Endothelial cell of umbilical vein (primary cell): ENCODE measurements around the gene BAMBI. TPM values are rescaled to one million over a fixed set of nuclear protein-coding genes. Genes with fewer than 3 reads are reported as not detected.

Experiments used
- BruUV-seq: library from RNA; stranded (reverse); fragments of 400-500 nt; replicated peaks from 2 replicates; lab custom pipeline; 2021; lab: Mats Ljungman, UMichigan
- CTCF ChIA-PET: fragments of 300-600, 350-600 bp; sonication (Branson Sonifier 250); formaldehyde crosslinking; loops from one replicate; lab custom pipeline; 2021; ENCODE audit warnings: antibody characterized with exemption, inconsistent platforms; lab: Charles Lee
- POLR2A ChIA-PET: fragments of 300-600, 350-600 bp; sonication (Branson Sonifier 250); formaldehyde crosslinking; loops from one replicate; lab custom pipeline; 2021; ENCODE audit warnings: antibody characterized with exemption, inconsistent platforms; lab: Charles Lee
- DNase-seq: peaks from one replicate; pipeline ENCODE4 v3.0.0-alpha.2; 2011; ENCODE audit warnings: low read depth, low spot score
- FAIRE-seq: peaks from 2 replicates; lab custom pipeline; 2011; peaks lifted over from hg19 to GRCh38; lab: Jason Lieb, UNC
- H2AFZ ChIP-seq: 2 replicates; pipeline ENCODE4 v1.6.0; 2012; ENCODE audit warnings: low read depth, low read length, control low read depth, inconsistent platforms
- H3K27ac ChIP-seq: 2 replicates; pipeline ENCODE4 v1.5.1; 2011; ENCODE audit warnings: low read depth, mild to moderate bottlenecking, control low read depth, low read length, moderate library complexity; ENCODE audit not compliant: insufficient read depth
- H3K27me3 ChIP-seq, 2 experiments: 2 replicates each; pipeline versions ENCODE4 v1.6.0 to v1.6.1; 2011; ENCODE audit warnings: low read length in 2 of 2, mixed read lengths in 1 of 2; ENCODE audit not compliant: control insufficient read depth in 2 of 2, insufficient read depth in 2 of 2
- H3K36me3 ChIP-seq, 2 experiments: 2 replicates in 1 of 2; 3 replicates in 1 of 2; pipeline ENCODE4 v1.5.1; 2011; ENCODE audit warnings: low read length in 2 of 2, mild to moderate bottlenecking in 1 of 2, moderate library complexity in 1 of 2; ENCODE audit not compliant: control insufficient read depth in 2 of 2, insufficient read depth in 2 of 2; ENCODE audit errors: extremely low read depth in 1 of 2
- H3K4me1 ChIP-seq: 3 replicates; pipeline ENCODE4 v1.5.1; 2011; ENCODE audit warnings: mild to moderate bottlenecking, low read length; ENCODE audit not compliant: control insufficient read depth, insufficient read depth; ENCODE audit errors: extremely low read depth
- H3K4me2 ChIP-seq: 2 replicates; pipeline ENCODE4 v1.6.1; 2011; ENCODE audit warnings: low read length, control low read depth, mixed read lengths; ENCODE audit not compliant: insufficient read depth
- H3K4me3 ChIP-seq, 3 experiments: fragments of 200-600 bp in 1 of 3; sonication (generic), shearing (Covaris generic) in 1 of 3; replicated peaks in 1 of 3; 2 replicates each; pipeline ENCODE4 v1.5.1; 2011 to 2016; ENCODE audit warnings: control low read depth in 3 of 3, low read length in 3 of 3, mild to moderate bottlenecking in 2 of 3, inconsistent platforms in 1 of 3, low read depth in 1 of 3, moderate library complexity in 1 of 3; ENCODE audit not compliant: insufficient read depth in 1 of 3
- H3K79me2 ChIP-seq: 2 replicates; pipeline ENCODE4 v1.6.0; 2012; ENCODE audit warnings: low read length, inconsistent platforms; ENCODE audit not compliant: control insufficient read depth, insufficient read depth
- H3K9ac ChIP-seq: replicated peaks from 2 replicates; pipeline ENCODE3; 2011; ENCODE audit warnings: low read length, control low read depth; ENCODE audit not compliant: insufficient read depth; ENCODE audit errors: extremely low read depth
- H3K9me1 ChIP-seq: replicated peaks from 3 replicates; pipeline ENCODE4 v1.6.0; 2011; ENCODE audit warnings: mild to moderate bottlenecking, low read length; ENCODE audit not compliant: control insufficient read depth, insufficient read depth; ENCODE audit errors: extremely low read depth
- H3K9me3 ChIP-seq: replicated peaks from 2 replicates; pipeline ENCODE4 v1.5.1; 2012; ENCODE audit warnings: low read length, inconsistent platforms; ENCODE audit not compliant: control insufficient read depth, insufficient read depth
- H4K20me1 ChIP-seq: replicated peaks from 2 replicates; pipeline ENCODE3; 2011; ENCODE audit warnings: mild to moderate bottlenecking, low read length; ENCODE audit not compliant: control insufficient read depth, insufficient read depth; ENCODE audit errors: extremely low read depth
- CTCF ChIP-seq, 2 donors: IDR thresholded peaks; 1 replicate in 1 of 2; 2 replicates in 1 of 2; pipeline ENCODE4 v1.5.1; 2011; ENCODE audit warnings: low read length in 2 of 2, mild to moderate bottlenecking in 2 of 2, moderate library complexity in 2 of 2, control low read depth in 1 of 2, inconsistent platforms in 1 of 2, low read depth in 1 of 2; ENCODE audit not compliant: insufficient read depth in 1 of 2; ENCODE audit errors: extremely low read depth in 1 of 2
- EZH2 ChIP-seq: IDR thresholded peaks from 2 replicates; pipeline ENCODE4 v1.6.1; 2012; ENCODE audit warnings: borderline replicate concordance, low read depth, mild to moderate bottlenecking, moderate library complexity, low read length, inconsistent platforms; ENCODE audit not compliant: severe bottlenecking
- FOS ChIP-seq: IDR thresholded peaks from 2 replicates; pipeline ENCODE4 v1.6.1; 2011; ENCODE audit warnings: mild to moderate bottlenecking, low read length, moderate library complexity, borderline replicate concordance; ENCODE audit not compliant: insufficient read depth
- GATA2 ChIP-seq: IDR thresholded peaks from 2 replicates; pipeline ENCODE4 v1.7.0; 2011; ENCODE audit warnings: low read depth, mild to moderate bottlenecking, moderate library complexity, mixed read lengths, low read length; ENCODE audit not compliant: insufficient read length, insufficient read depth
- JUN ChIP-seq: IDR thresholded peaks from 2 replicates; pipeline ENCODE4 v1.6.1; 2011; ENCODE audit warnings: borderline replicate concordance, low read depth; ENCODE audit not compliant: insufficient read length, insufficient read depth
- MAX ChIP-seq: IDR thresholded peaks from 2 replicates; pipeline ENCODE4 v1.6.1; 2011; ENCODE audit not compliant: insufficient read depth, insufficient read length
- MYC ChIP-seq: IDR thresholded peaks from one replicate; pipeline ENCODE4 v1.6.1; 2011; ENCODE audit warnings: mild to moderate bottlenecking, low read depth, low read length
- POLR2A ChIP-seq: IDR thresholded peaks from 2 replicates; pipeline ENCODE4 v1.6.1; 2012; ENCODE audit warnings: low read depth, mild to moderate bottlenecking, control low read depth, low read length
- POLR2AphosphoS5 ChIP-seq: IDR thresholded peaks from 2 replicates; pipeline ENCODE4 v1.6.1; 2012; ENCODE audit warnings: low read depth, mild to moderate bottlenecking, control low read depth, low read length, moderate library complexity; ENCODE audit not compliant: insufficient read depth
- dilution Hi-C: fragments of 300-500 bp; cut with MboI; formaldehyde crosslinking; loops from one replicate; pipeline ENCODE4 v1.15.0; 2019; ENCODE audit warnings: low sequenced_read_pairs; ENCODE audit not compliant: extremely low pct_ligation_motif_present
- intact Hi-C: fragments of 100-400 bp; cut with micrococcal nuclease; formaldehyde crosslinking; loops from one replicate; pipeline ENCODE4 v1.10.0; 2022
- polyA plus RNA-seq, 4 experiments: library from polyadenylated mRNA; depleted of rRNA in 3 of 4; stranded (reverse) in 3 of 4; unstranded in 1 of 4; fragments of >200 nt; gene quantifications; 2 replicates each; pipeline versions ENCODE4 v1.2.1 to v1.2.3, GENCODE V29; 2011 to 2012; ENCODE audit warnings: missing spikeins in 1 of 4
- total RNA-seq: library from RNA; stranded (reverse); gene quantifications from 2 replicates; pipeline ENCODE4 v1.2.3, GENCODE V29; 2021

Gene BAMBI
- total and polyA plus RNA-seq, 2 donors (not counting 3 experiments of a cell fraction or from before 2014, with no cell fraction given): 3.2 to 4.3 TPM

GRCh38 chr10:28631896-28632583 is 45.3 kb upstream of the BAMBI start:
- Histone ChIP-seq H3K4me2 (no peak overlapping the region), H3K79me2 (no peaks in the 10 kb centered on the region), H3K4me1 (no peaks in the 10 kb centered on the region), H3K9me3 (no peaks in the 10 kb centered on the region), H3K36me3 (no peaks in the 10 kb centered on the region), H3K4me3 (no peak overlapping the region), H3K27me3 (peaks cover 5 to 9% of the 10 kb centered on the region in 2 experiments), H3K9ac (no peak overlapping the region), H3K9me1 (no peaks in the 10 kb centered on the region), H2AFZ (no peak overlapping the region), H4K20me1 (no peaks in the 10 kb centered on the region), H3K27ac (no peak overlapping the region)
- POLR2A ChIA-PET: no interaction called here
- CTCF ChIA-PET: interaction anchor here (1.2 to 10.2 kb wide), 4 partner anchors 10 to 671 kb away, joined by 7 to 130 read pairs (median 8); no protein-coding TSS in a partner anchor
- TF ChIP-seq MAX: no peak
- no peak for TF ChIP-seq POLR2AphosphoS5
- TF ChIP-seq FOS: no peak
- no peak for TF ChIP-seq GATA2
- no peak for TF ChIP-seq EZH2
- TF ChIP-seq POLR2A: no peak
- no peak for TF ChIP-seq MYC
- no peak for TF ChIP-seq CTCF (IDR thresholded peaks at IDR 0.05; ENCODE audit: extremely low read depth in 1 of 2, insufficient read depth in 1 of 2, low read depth in 1 of 2, low read length in 2 of 2)
- TF ChIP-seq JUN: no peak
- FAIRE-seq (no peak), DNase-seq (no peak)
- no TSS peak for BruUV-seq
- dilution Hi-C loops (no loop called here), intact Hi-C loops (no loop called here)
